Thoracic aorta (tissue), 2 donors: ENCODE data around the gene TNIP3. TPM values are rescaled to one million over a fixed set of nuclear protein-coding genes. Genes with fewer than 3 reads are reported as not detected.
"Not testable (repeated sequence)": the region's sequence is repeated elsewhere in the genome, so short reads cannot be mapped to it uniquely, and the experiment has no call there.

ENCODE experiments used
- ATAC-seq: fragments of 150-250 bp; one replicate; pipeline ENCODE4 v1.8.0; 2017; ENCODE audit warnings: low read depth; ENCODE audit not compliant: insufficient number of reproducible peaks, low FRiP score
- DNase-seq: peaks from one replicate; pipeline ENCODE4 v3.0.0-alpha.2; 2020; ENCODE audit warnings: low spot score
- H3K27ac ChIP-seq, 2 donors: fragments of 200-600 bp; sonication (generic); 1 replicate in 1 of 2; 2 replicates in 1 of 2; pipeline ENCODE4 v1.5.1; 2016; ENCODE audit warnings: mild to moderate bottlenecking in 2 of 2, moderate library complexity in 2 of 2
- H3K27me3 ChIP-seq: fragments of 200-600 bp; sonication (generic); replicated peaks from 2 replicates; pipeline ENCODE4 v1.6.0; 2016; ENCODE audit warnings: mild to moderate bottlenecking; ENCODE audit not compliant: insufficient read depth
- H3K36me3 ChIP-seq: fragments of 200-600 bp; sonication (generic); one replicate; pipeline ENCODE4 v1.5.1; 2016
- H3K4me1 ChIP-seq, 2 donors: fragments of 200-600 bp; sonication (generic); 1 replicate in 1 of 2; 2 replicates in 1 of 2; pipeline versions ENCODE4 v1.5.1 to v1.6.0; 2016; ENCODE audit warnings: low read depth in 2 of 2, mild to moderate bottlenecking in 1 of 2; ENCODE audit not compliant: control insufficient read depth in 1 of 2
- H3K4me3 ChIP-seq: fragments of 200-600 bp; sonication (generic); 2 replicates; pipeline ENCODE4 v1.5.1; 2016; ENCODE audit warnings: mild to moderate bottlenecking
- H3K9me3 ChIP-seq: fragments of 200-600 bp; sonication (generic); 2 replicates; pipeline ENCODE4 v1.5.1; 2016
- total RNA-seq, 2 donors: library from RNA; depleted of rRNA; stranded (reverse); fragments of >200 nt; gene quantifications; one replicate each; pipeline versions ENCODE4 v1.1.0 to v1.2.3, GENCODE V29; 2016
- TF ChIP-seq, protein P1 (sequence below): fragments of 200-600 bp; sonication (generic); IDR thresholded peaks from one replicate; pipeline ENCODE4 v1.5.1; 2019; ENCODE audit warnings: antibody characterized with exemption

The TNIP3 gene, protein sequence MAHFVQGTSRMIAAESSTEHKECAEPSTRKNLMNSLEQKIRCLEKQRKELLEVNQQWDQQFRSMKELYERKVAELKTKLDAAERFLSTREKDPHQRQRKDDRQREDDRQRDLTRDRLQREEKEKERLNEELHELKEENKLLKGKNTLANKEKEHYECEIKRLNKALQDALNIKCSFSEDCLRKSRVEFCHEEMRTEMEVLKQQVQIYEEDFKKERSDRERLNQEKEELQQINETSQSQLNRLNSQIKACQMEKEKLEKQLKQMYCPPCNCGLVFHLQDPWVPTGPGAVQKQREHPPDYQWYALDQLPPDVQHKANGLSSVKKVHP
- 1 to 10 TPM in 1 of 2 donors, not detected in 1; 1.1 TPM for total RNA-seq

DNA sequence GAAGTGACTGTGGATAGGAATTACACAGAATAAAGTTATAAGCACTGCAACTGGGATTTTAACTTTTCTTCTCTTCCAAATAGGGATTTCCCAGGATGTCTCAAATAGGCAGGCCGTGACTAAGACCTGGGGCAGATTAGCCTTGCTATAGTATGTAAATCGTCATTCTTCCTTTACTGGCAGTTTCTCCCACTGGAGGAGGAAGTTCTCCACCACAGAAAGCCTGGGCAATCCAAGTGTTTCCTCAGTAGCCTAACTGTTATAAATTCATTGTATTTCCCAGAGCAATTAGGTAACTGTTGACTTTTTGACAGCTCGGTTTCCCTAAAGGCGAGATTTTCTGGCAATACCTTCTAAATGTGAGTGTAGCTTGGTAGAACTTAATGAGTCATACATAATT is at the start of gene TNIP3:
TSS of gene TNIP3 (minus strand) at position 31 of the 400 bp plus-strand sequence. CDS start 196 bp downstream, outside the sequence.
- TF ChIP-seq, protein P1, sequence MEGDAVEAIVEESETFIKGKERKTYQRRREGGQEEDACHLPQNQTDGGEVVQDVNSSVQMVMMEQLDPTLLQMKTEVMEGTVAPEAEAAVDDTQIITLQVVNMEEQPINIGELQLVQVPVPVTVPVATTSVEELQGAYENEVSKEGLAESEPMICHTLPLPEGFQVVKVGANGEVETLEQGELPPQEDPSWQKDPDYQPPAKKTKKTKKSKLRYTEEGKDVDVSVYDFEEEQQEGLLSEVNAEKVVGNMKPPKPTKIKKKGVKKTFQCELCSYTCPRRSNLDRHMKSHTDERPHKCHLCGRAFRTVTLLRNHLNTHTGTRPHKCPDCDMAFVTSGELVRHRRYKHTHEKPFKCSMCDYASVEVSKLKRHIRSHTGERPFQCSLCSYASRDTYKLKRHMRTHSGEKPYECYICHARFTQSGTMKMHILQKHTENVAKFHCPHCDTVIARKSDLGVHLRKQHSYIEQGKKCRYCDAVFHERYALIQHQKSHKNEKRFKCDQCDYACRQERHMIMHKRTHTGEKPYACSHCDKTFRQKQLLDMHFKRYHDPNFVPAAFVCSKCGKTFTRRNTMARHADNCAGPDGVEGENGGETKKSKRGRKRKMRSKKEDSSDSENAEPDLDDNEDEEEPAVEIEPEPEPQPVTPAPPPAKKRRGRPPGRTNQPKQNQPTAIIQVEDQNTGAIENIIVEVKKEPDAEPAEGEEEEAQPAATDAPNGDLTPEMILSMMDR: no peak
- H3K9me3 ChIP-seq: no peaks in the 10 kb centered on the region
- no peaks in the 10 kb centered on the region for H3K36me3 ChIP-seq
- no peaks in the 10 kb centered on the region for H3K27me3 ChIP-seq
- no peak within 1 kb of the TSS for H3K27ac ChIP-seq
- no peaks in the 10 kb centered on the region for H3K4me1 ChIP-seq
- ATAC-seq: no peak
- H3K4me3 ChIP-seq: no peak within 1 kb of the TSS
- no peak for DNase-seq

DNA sequence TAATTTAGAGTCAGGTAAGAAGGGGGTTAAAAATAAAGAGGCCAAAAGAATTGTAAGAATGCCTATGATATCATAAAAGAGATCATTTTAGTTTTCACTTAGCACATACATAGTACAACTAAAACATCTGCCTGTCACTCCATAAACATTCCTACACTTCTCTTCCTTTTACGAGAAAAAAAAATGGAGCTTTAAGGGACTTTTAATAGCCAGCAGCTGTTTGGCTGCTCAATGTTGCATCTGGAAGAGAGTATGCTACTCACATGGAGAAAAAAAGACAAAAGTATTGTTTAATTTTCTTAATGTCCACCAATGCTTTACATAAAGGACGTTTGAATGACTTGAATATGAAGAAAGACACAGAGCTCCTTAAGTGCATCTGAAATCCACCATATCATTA is 48.7 kb upstream of the TNIP3 start:
- TF ChIP-seq, protein P1: no peak
- Histone ChIP-seq H3K27ac (no peak overlapping the region), H3K36me3 (no peaks in the 10 kb centered on the region), H3K27me3 (no peaks in the 10 kb centered on the region), H3K4me1 (no peaks in the 10 kb centered on the region), H3K9me3 (no peaks in the 10 kb centered on the region), H3K4me3 (no peak overlapping the region)
- DNase-seq (no peak), ATAC-seq (no peak)

DNA sequence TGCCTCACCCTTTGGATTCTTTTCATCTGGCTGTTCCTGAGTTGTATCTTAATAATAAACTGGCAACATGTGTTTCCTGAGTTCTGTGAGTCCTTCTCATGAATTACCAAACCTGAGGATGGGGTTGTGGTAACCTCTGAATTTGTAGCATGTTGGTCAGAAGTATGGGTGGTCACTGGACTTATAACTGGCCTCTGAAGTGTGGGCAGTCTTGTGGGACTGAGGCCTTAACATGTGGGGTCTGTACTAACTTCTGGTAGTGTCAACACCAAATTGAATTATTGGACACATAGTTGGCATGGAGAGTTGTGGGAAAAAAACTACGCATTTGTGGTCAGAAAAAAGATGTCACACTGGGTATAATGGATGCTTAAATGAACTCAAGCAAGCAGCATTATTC is 45.0 kb upstream of the TNIP3 start:
- TF ChIP-seq, protein P1: no peak
- no peaks in the 10 kb centered on the region for H3K4me1 ChIP-seq

DNA sequence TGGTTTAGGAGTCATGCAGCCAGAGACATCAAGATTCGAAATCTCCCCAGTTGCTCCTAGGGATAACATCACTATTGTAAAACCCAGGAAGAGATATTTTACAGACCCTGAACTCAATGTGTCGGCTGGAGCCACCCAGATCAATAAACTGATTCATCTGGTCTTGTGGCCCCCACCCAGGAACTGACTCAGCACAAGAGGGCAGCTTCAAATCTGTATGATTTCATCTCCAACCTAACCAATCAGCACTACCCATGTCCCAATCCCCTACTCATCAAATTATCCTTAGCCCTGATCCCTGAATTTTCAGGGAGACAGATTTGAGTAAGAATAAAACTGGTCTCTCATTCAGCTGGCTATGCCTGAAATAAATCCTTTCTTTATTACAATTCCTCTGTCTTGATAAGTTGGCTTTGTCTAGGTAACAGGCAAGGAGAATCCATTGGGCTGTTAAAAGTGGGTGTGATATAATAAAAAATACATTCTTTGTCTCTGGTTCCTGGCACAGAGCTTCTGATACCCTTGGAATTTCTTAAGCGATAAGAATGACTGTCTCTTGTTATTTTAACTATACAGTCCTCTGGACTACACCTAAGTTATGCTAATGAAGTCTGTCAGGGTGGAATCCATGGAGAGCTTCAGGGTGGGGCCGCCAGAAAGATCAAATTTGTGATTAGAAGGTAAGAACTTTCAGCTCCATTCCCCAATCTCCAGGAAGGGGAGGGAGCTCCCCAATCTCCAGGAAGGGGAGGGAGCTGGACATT is 44.3 kb upstream of the TNIP3 start:
- ATAC-seq: no peak

More for the DNA sequence above, 45.0 kb upstream of the TNIP3 start:
- no peaks in the 10 kb centered on the region for H3K36me3 ChIP-seq
- no peaks in the 10 kb centered on the region for H3K27me3 ChIP-seq
- H3K9me3 ChIP-seq: no peaks in the 10 kb centered on the region
- no peak overlapping the region for H3K4me3 ChIP-seq
- DNase-seq (no peak), ATAC-seq (no peak)
- no peak overlapping the region for H3K27ac ChIP-seq

DNA sequence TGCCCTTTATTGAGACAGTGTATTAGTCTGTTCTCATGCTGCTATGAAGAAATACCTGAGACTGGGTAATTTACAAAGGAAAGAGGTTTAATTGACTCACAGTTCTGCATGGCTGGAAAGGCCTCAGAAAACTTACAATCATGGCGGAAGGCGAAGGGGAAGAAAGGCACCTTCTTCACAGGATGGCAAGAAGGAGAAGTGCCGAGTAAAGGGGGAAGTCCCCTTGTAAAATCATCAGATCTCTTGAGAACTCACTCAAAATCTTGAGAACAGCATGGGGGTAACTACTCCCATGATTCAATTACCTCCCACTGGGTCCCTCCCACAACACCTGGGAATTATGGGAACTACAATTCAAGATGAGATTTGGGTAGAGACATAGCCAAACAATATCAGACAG is 41.7 kb upstream of the TNIP3 start:
- DNase-seq, H3K9me3 ChIP-seq, H3K36me3 ChIP-seq, H3K4me3 ChIP-seq, H3K27me3 ChIP-seq, ATAC-seq, H3K4me1 ChIP-seq, H3K27ac ChIP-seq: not testable (repeated sequence)

More for the DNA sequence above, 44.3 kb upstream of the TNIP3 start:
- H3K36me3 ChIP-seq: no peaks in the 10 kb centered on the region
- no peaks in the 10 kb centered on the region for H3K9me3 ChIP-seq
- no peaks in the 10 kb centered on the region for H3K27me3 ChIP-seq
- H3K4me1 ChIP-seq: no peaks in the 10 kb centered on the region
- no peak for DNase-seq
- TF ChIP-seq, protein P1: no peak
- H3K4me3 ChIP-seq: no peak overlapping the region
- H3K27ac ChIP-seq: no peak overlapping the region
